ENCODE results near the gene KCNH4. TPM values are rescaled to one million over a fixed set of nuclear protein-coding genes. Genes with fewer than 3 reads are reported as not detected.

The KCNH4 gene
- total and polyA plus RNA-seq, 2 of the 13 experiments (the other 11 are each of a cell fraction or from before 2014, with no cell fraction given): 0.01 to 0.09 TPM

DNA sequence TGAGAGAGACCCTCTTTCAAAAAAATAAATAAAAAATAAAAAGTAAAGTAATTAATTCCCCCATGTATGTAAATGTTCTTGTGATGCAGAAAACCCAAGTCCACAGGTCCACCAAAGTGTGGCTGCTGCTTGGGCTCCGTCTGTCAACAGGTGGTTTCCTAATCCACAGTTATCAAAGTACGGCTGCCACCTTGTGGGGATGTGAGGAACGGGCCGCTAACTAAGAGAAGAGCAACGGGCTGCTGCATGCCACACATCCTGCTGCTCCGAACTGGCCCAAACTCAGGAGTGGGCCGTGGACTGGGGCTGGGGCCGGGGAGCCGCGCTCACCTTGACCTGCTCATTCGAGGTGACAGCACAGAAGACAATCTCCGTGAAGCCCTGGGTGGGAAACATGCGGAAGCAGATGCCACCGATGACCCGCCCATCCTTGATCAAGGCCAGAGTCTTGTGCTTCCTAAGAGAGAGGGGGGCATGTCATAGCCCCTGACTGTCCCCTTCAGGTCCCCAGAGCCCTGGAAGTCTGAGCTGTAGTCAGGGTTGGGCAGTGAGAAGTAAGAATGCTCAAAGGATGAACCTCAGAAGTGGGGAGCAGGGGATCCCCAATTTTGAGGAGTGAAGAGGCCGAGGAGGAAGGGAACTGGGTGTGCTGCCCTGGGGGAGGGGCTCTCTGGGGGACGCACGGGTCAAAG is 64.1 kb downstream of the KCNH4 start (continued):
- TF ChIP-seq ZNF589 (CRISPR knock-in tag; conservative IDR thresholded peaks at IDR 0.05): no peak
- no peak for TF ChIP-seq JUND (CRISPR knock-in tag; IDR thresholded peaks at IDR 0.05)
- TF ChIP-seq ZNF326 (CRISPR knock-in tag; IDR thresholded peaks at IDR 0.05; ENCODE audit: borderline replicate concordance): no peak
- no peak for TF ChIP-seq SETDB1 (CRISPR knock-in tag; IDR thresholded peaks at IDR 0.05; ENCODE audit: borderline replicate concordance)
- TF ChIP-seq ZNF709 (CRISPR knock-in tag; IDR thresholded peaks at IDR 0.05): no peak
- TF ChIP-seq ZNF607 (CRISPR knock-in tag; IDR thresholded peaks at IDR 0.05; ENCODE audit: borderline replicate concordance): no peak
- no peak for TF ChIP-seq KAT2B (IDR thresholded peaks at IDR 0.05; ENCODE audit: borderline replicate concordance, low read depth, low read length)
- no peak for TF ChIP-seq ATF7 (IDR thresholded peaks at IDR 0.05)
- no peak for TF ChIP-seq ATF7 (CRISPR knock-in tag; IDR thresholded peaks at IDR 0.05)
- TF ChIP-seq ZSCAN25 (CRISPR knock-in tag; IDR thresholded peaks at IDR 0.05): no peak
- TF ChIP-seq, protein P1, sequence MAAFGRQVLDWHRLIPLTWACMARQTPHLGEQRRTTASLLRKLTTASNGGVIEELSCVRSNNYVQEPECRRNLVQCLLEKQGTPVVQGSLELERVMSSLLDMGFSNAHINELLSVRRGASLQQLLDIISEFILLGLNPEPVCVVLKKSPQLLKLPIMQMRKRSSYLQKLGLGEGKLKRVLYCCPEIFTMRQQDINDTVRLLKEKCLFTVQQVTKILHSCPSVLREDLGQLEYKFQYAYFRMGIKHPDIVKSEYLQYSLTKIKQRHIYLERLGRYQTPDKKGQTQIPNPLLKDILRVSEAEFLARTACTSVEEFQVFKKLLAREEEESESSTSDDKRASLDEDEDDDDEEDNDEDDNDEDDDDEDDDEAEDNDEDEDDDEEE (CRISPR knock-in tag; IDR thresholded peaks at IDR 0.05): no peak
- TF ChIP-seq, protein P2, sequence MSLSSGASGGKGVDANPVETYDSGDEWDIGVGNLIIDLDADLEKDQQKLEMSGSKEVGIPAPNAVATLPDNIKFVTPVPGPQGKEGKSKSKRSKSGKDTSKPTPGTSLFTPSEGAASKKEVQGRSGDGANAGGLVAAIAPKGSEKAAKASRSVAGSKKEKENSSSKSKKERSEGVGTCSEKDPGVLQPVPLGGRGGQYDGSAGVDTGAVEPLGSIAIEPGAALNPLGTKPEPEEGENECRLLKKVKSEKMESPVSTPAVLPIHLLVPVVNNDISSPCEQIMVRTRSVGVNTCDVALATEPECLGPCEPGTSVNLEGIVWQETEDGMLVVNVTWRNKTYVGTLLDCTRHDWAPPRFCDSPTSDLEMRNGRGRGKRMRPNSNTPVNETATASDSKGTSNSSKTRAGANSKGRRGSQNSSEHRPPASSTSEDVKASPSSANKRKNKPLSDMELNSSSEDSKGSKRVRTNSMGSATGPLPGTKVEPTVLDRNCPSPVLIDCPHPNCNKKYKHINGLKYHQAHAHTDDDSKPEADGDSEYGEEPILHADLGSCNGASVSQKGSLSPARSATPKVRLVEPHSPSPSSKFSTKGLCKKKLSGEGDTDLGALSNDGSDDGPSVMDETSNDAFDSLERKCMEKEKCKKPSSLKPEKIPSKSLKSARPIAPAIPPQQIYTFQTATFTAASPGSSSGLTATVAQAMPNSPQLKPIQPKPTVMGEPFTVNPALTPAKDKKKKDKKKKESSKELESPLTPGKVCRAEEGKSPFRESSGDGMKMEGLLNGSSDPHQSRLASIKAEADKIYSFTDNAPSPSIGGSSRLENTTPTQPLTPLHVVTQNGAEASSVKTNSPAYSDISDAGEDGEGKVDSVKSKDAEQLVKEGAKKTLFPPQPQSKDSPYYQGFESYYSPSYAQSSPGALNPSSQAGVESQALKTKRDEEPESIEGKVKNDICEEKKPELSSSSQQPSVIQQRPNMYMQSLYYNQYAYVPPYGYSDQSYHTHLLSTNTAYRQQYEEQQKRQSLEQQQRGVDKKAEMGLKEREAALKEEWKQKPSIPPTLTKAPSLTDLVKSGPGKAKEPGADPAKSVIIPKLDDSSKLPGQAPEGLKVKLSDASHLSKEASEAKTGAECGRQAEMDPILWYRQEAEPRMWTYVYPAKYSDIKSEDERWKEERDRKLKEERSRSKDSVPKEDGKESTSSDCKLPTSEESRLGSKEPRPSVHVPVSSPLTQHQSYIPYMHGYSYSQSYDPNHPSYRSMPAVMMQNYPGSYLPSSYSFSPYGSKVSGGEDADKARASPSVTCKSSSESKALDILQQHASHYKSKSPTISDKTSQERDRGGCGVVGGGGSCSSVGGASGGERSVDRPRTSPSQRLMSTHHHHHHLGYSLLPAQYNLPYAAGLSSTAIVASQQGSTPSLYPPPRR (CRISPR knock-in tag; IDR thresholded peaks at IDR 0.05; ENCODE audit: borderline replicate concordance): no peak
- no peak for TF ChIP-seq CREB1 (IDR thresholded peaks at IDR 0.05)
- TF ChIP-seq CREB1 (CRISPR knock-in tag; IDR thresholded peaks at IDR 0.05): no peak
- TF ChIP-seq CBFB (CRISPR knock-in tag; IDR thresholded peaks at IDR 0.05): no peak
- TF ChIP-seq, protein P3, sequence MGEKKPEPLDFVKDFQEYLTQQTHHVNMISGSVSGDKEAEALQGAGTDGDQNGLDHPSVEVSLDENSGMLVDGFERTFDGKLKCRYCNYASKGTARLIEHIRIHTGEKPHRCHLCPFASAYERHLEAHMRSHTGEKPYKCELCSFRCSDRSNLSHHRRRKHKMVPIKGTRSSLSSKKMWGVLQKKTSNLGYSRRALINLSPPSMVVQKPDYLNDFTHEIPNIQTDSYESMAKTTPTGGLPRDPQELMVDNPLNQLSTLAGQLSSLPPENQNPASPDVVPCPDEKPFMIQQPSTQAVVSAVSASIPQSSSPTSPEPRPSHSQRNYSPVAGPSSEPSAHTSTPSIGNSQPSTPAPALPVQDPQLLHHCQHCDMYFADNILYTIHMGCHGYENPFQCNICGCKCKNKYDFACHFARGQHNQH (CRISPR knock-in tag; IDR thresholded peaks at IDR 0.05): peak; percentile 58; the same call in 1 of the 2 replicates
- no peak for TF ChIP-seq AHR (CRISPR knock-in tag; IDR thresholded peaks at IDR 0.05)
- no peak for TF ChIP-seq ZNF781 (CRISPR knock-in tag; IDR thresholded peaks at IDR 0.05; ENCODE audit: borderline replicate concordance, not compliant biosample characterization)
- TF ChIP-seq, protein P4, sequence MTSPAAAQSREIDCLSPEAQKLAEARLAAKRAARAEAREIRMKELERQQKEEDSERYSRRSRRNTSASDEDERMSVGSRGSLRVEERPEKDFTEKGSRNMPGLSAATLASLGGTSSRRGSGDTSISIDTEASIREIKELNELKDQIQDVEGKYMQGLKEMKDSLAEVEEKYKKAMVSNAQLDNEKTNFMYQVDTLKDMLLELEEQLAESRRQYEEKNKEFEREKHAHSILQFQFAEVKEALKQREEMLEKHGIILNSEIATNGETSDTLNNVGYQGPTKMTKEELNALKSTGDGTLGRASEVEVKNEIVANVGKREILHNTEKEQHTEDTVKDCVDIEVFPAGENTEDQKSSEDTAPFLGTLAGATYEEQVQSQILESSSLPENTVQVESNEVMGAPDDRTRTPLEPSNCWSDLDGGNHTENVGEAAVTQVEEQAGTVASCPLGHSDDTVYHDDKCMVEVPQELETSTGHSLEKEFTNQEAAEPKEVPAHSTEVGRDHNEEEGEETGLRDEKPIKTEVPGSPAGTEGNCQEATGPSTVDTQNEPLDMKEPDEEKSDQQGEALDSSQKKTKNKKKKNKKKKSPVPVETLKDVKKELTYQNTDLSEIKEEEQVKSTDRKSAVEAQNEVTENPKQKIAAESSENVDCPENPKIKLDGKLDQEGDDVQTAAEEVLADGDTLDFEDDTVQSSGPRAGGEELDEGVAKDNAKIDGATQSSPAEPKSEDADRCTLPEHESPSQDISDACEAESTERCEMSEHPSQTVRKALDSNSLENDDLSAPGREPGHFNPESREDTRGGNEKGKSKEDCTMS (CRISPR knock-in tag; conservative IDR thresholded peaks at IDR 0.05): no peak
- TF ChIP-seq, protein P5, sequence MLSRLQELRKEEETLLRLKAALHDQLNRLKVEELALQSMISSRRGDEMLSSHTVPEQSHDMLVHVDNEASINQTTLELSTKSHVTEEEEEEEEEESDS (CRISPR knock-in tag; IDR thresholded peaks at IDR 0.05; ENCODE audit: borderline replicate concordance): no peak
- peak; percentile 76; the same call in 1 of the 2 replicates for TF ChIP-seq ZNF331 (CRISPR knock-in tag; IDR thresholded peaks at IDR 0.05)

Data from HepG2 (cell line).